ENCODE data around the gene AFG1L. TPM values are rescaled to one million over a fixed set of nuclear protein-coding genes. Genes with fewer than 3 reads are reported as not detected.

Gene AFG1L
- total RNA-seq, 1 experiment from 2014 or later = 6.1 TPM

GRCh38 chr6:108544606-108545005, 249.8 kb downstream of the AFG1L start:
- Histone ChIP-seq H3K27me3 (ENCODE audit: low read length) (no peaks in the 10 kb centered on the region), H3K4me3 (ENCODE audit: low read length) (no peak overlapping the region), H2AFZ (ENCODE audit: low read length) (no peak overlapping the region), H3K36me3 (ENCODE audit: insufficient read depth, low read length) (no peaks in the 10 kb centered on the region), H3K9ac (ENCODE audit: low read length) (no peak overlapping the region), H3K79me2 (ENCODE audit: low read length) (no peaks in the 10 kb centered on the region), H3K9me2 (replicated peaks; ENCODE audit: insufficient read depth, low read length) (no peaks in the 10 kb centered on the region), H3K9me3 (ENCODE audit: low read length) (no peaks in the 10 kb centered on the region), H3K27ac (ENCODE audit: low read length) (no peak overlapping the region), H3K4me2 (ENCODE audit: low read depth, low read length, poor library complexity, severe bottlenecking) (no peak overlapping the region), H3K4me1 (ENCODE audit: low read length) (peaks cover 40% of the 10 kb centered on the region), H4K20me1 (ENCODE audit: insufficient read depth, low read depth, low read length) (no peaks in the 10 kb centered on the region)
- no peak for DNase-seq

GRCh38 chr6:108546079-108547049, 251.5 kb downstream of the AFG1L start:
- H3K27me3 ChIP-seq (ENCODE audit: low read length) = no peaks in the 10 kb centered on the region
- no peak overlapping the region for H3K4me2 ChIP-seq (ENCODE audit: low read depth, low read length, poor library complexity, severe bottlenecking)
- no peaks in the 10 kb centered on the region for H3K79me2 ChIP-seq (ENCODE audit: low read length)
- no peaks in the 10 kb centered on the region for H3K36me3 ChIP-seq (ENCODE audit: insufficient read depth, low read length)
- no peaks in the 10 kb centered on the region for H3K9me2 ChIP-seq (replicated peaks; ENCODE audit: insufficient read depth, low read length)
- no peak for DNase-seq
- H2AFZ ChIP-seq (ENCODE audit: low read length) = no peak overlapping the region
- H3K9ac ChIP-seq (ENCODE audit: low read length) = no peak overlapping the region
- H3K9me3 ChIP-seq (ENCODE audit: low read length) = no peaks in the 10 kb centered on the region
- no peak overlapping the region for H3K4me3 ChIP-seq (ENCODE audit: low read length)
- no peaks in the 10 kb centered on the region for H4K20me1 ChIP-seq (ENCODE audit: insufficient read depth, low read depth, low read length)
- H3K4me1 ChIP-seq (ENCODE audit: low read length) = peaks cover 35% of the 10 kb centered on the region
- H3K27ac ChIP-seq (ENCODE audit: low read length) = no peak overlapping the region

GRCh38 chr6:108549241-108549640, 254.4 kb downstream of the AFG1L start:
- H3K79me2 ChIP-seq (ENCODE audit: low read length) = no peaks in the 10 kb centered on the region
- no peaks in the 10 kb centered on the region for H3K9me3 ChIP-seq (ENCODE audit: low read length)
- H3K36me3 ChIP-seq (ENCODE audit: insufficient read depth, low read length) = no peaks in the 10 kb centered on the region
- no peak overlapping the region for H3K27ac ChIP-seq (ENCODE audit: low read length)
- no peak overlapping the region for H3K4me2 ChIP-seq (ENCODE audit: low read depth, low read length, poor library complexity, severe bottlenecking)
- H3K4me1 ChIP-seq (ENCODE audit: low read length) = peaks cover 15% of the 10 kb centered on the region
- no peak overlapping the region for H3K4me3 ChIP-seq (ENCODE audit: low read length)
- no peaks in the 10 kb centered on the region for H3K27me3 ChIP-seq (ENCODE audit: low read length)
- no peak overlapping the region for H3K9ac ChIP-seq (ENCODE audit: low read length)
- no peaks in the 10 kb centered on the region for H3K9me2 ChIP-seq (replicated peaks; ENCODE audit: insufficient read depth, low read length)
- H4K20me1 ChIP-seq (ENCODE audit: insufficient read depth, low read depth, low read length) = no peaks in the 10 kb centered on the region
- no peak for DNase-seq
- H2AFZ ChIP-seq (ENCODE audit: low read length) = no peak overlapping the region

- no peaks in the 10 kb centered on the region for H3K9me2 ChIP-seq (replicated peaks; ENCODE audit: insufficient read depth, low read length)
- no peaks in the 10 kb centered on the region for H4K20me1 ChIP-seq (ENCODE audit: insufficient read depth, low read depth, low read length)
- H3K4me2 ChIP-seq (ENCODE audit: low read depth, low read length, poor library complexity, severe bottlenecking) = no peak overlapping the region
- no peak overlapping the region for H2AFZ ChIP-seq (ENCODE audit: low read length)
- no peak overlapping the region for H3K27ac ChIP-seq (ENCODE audit: low read length)
- no peaks in the 10 kb centered on the region for H3K36me3 ChIP-seq (ENCODE audit: insufficient read depth, low read length)
- no peaks in the 10 kb centered on the region for H3K79me2 ChIP-seq (ENCODE audit: low read length)
- no peak for DNase-seq
- no peaks in the 10 kb centered on the region for H3K27me3 ChIP-seq (ENCODE audit: low read length)
- H3K4me3 ChIP-seq (ENCODE audit: low read length) = no peak overlapping the region
- H3K4me1 ChIP-seq (ENCODE audit: low read length) = peaks cover 10% of the 10 kb centered on the region
- H3K9ac ChIP-seq (ENCODE audit: low read length) = no peak overlapping the region
- H3K9me3 ChIP-seq (ENCODE audit: low read length) = no peaks in the 10 kb centered on the region
Observed at GRCh38 chr6:108549741-108550140, 254.9 kb downstream of the AFG1L start.

GRCh38 chr6:108550256-108550655, 255.4 kb downstream of the AFG1L start:
- no peaks in the 10 kb centered on the region for H3K36me3 ChIP-seq (ENCODE audit: insufficient read depth, low read length)
- no peak overlapping the region for H3K9ac ChIP-seq (ENCODE audit: low read length)
- H3K4me2 ChIP-seq (ENCODE audit: low read depth, low read length, poor library complexity, severe bottlenecking) = no peak overlapping the region
- DNase-seq = no peak
- no peaks in the 10 kb centered on the region for H3K9me3 ChIP-seq (ENCODE audit: low read length)
- H3K27me3 ChIP-seq (ENCODE audit: low read length) = no peaks in the 10 kb centered on the region
- peaks cover 9% of the 10 kb centered on the region for H3K4me1 ChIP-seq (ENCODE audit: low read length)
- no peak overlapping the region for H2AFZ ChIP-seq (ENCODE audit: low read length)
- H3K27ac ChIP-seq (ENCODE audit: low read length) = no peak overlapping the region
- H4K20me1 ChIP-seq (ENCODE audit: insufficient read depth, low read depth, low read length) = no peaks in the 10 kb centered on the region
- no peaks in the 10 kb centered on the region for H3K79me2 ChIP-seq (ENCODE audit: low read length)
- no peak overlapping the region for H3K4me3 ChIP-seq (ENCODE audit: low read length)
- no peaks in the 10 kb centered on the region for H3K9me2 ChIP-seq (replicated peaks; ENCODE audit: insufficient read depth, low read length)

- Histone ChIP-seq H3K79me2 (ENCODE audit: low read length) (no peaks in the 10 kb centered on the region), H3K9me3 (ENCODE audit: low read length) (no peaks in the 10 kb centered on the region), H3K36me3 (ENCODE audit: insufficient read depth, low read length) (no peaks in the 10 kb centered on the region), H2AFZ (ENCODE audit: low read length) (no peak overlapping the region), H3K4me3 (ENCODE audit: low read length) (no peak overlapping the region), H3K4me1 (ENCODE audit: low read length) (peaks cover 36% of the 10 kb centered on the region), H4K20me1 (ENCODE audit: insufficient read depth, low read depth, low read length) (no peaks in the 10 kb centered on the region), H3K27ac (ENCODE audit: low read length) (no peak overlapping the region), H3K9ac (ENCODE audit: low read length) (no peak overlapping the region), H3K9me2 (replicated peaks; ENCODE audit: insufficient read depth, low read length) (no peaks in the 10 kb centered on the region), H3K27me3 (ENCODE audit: low read length) (no peaks in the 10 kb centered on the region; the same call in 1 of the 2 replicates), H3K4me2 (ENCODE audit: low read depth, low read length, poor library complexity, severe bottlenecking) (no peak overlapping the region)
- no peak for DNase-seq
Observed at GRCh38 chr6:108555399-108556052, 260.7 kb downstream of the AFG1L start.

GRCh38 chr6:108556250-108556649, 261.4 kb downstream of the AFG1L start:
- Histone ChIP-seq H3K36me3 (ENCODE audit: insufficient read depth, low read length) (no peaks in the 10 kb centered on the region), H3K79me2 (ENCODE audit: low read length) (no peaks in the 10 kb centered on the region), H3K4me3 (ENCODE audit: low read length) (no peak overlapping the region), H4K20me1 (ENCODE audit: insufficient read depth, low read depth, low read length) (no peaks in the 10 kb centered on the region), H3K27ac (ENCODE audit: low read length) (no peak overlapping the region), H3K4me2 (ENCODE audit: low read depth, low read length, poor library complexity, severe bottlenecking) (no peak overlapping the region), H3K9me2 (replicated peaks; ENCODE audit: insufficient read depth, low read length) (no peaks in the 10 kb centered on the region), H3K9me3 (ENCODE audit: low read length) (no peaks in the 10 kb centered on the region), H3K9ac (ENCODE audit: low read length) (no peak overlapping the region), H3K4me1 (ENCODE audit: low read length) (peaks cover 37% of the 10 kb centered on the region), H2AFZ (ENCODE audit: low read length) (no peak overlapping the region), H3K27me3 (ENCODE audit: low read length) (no peaks in the 10 kb centered on the region; the same call in 1 of the 2 replicates)
- DNase-seq = no peak

- Histone ChIP-seq H3K27ac (ENCODE audit: low read length) (no peak overlapping the region), H3K4me2 (ENCODE audit: low read depth, low read length, poor library complexity, severe bottlenecking) (peak overlapping the region; percentile 97), H3K4me3 (ENCODE audit: low read length) (peak overlapping the region; percentile 94), H3K79me2 (ENCODE audit: low read length) (no peaks in the 10 kb centered on the region), H3K9ac (ENCODE audit: low read length) (peak overlapping the region; percentile 81), H3K9me2 (replicated peaks; ENCODE audit: insufficient read depth, low read length) (no peaks in the 10 kb centered on the region), H2AFZ (ENCODE audit: low read length) (peak overlapping the region; percentile 96), H3K36me3 (ENCODE audit: insufficient read depth, low read length) (no peaks in the 10 kb centered on the region), H3K4me1 (ENCODE audit: low read length) (peaks cover 40% of the 10 kb centered on the region), H3K27me3 (ENCODE audit: low read length) (no peaks in the 10 kb centered on the region; the same call in 1 of the 2 replicates), H4K20me1 (ENCODE audit: insufficient read depth, low read depth, low read length) (peaks cover 4% of the 10 kb centered on the region; the same call in 1 of the 2 replicates), H3K9me3 (ENCODE audit: low read length) (no peaks in the 10 kb centered on the region)
- DNase-seq = no peak
Observed at GRCh38 chr6:108556866-108557493, 262.1 kb downstream of the AFG1L start.
